Thymus (tissue), 11 donors: Measurements from ENCODE around the gene CLEC10A. TPM values are rescaled to one million over a fixed set of nuclear protein-coding genes. Genes with fewer than 3 reads are reported as not detected.

Experiments
- DNase-seq, 9 donors: peaks; one replicate each; pipeline ENCODE4 v3.0.0-alpha.2; 2013; ENCODE audit warnings: low spot score in 9 of 9, low read depth in 6 of 9, missing footprints in 1 of 9
- H3K27ac ChIP-seq, 2 donors: one replicate each; pipeline ENCODE4 v1.5.1; 2013; ENCODE audit warnings: control low read depth in 1 of 2, low read depth in 1 of 2, low read length in 1 of 2, mild to moderate bottlenecking in 1 of 2, moderate library complexity in 1 of 2
- H3K27me3 ChIP-seq, 2 donors: one replicate each; pipeline ENCODE4 v1.5.1; 2013; ENCODE audit warnings: low read length in 1 of 2; ENCODE audit not compliant: control insufficient read depth in 2 of 2, insufficient read depth in 1 of 2
- H3K36me3 ChIP-seq, 2 donors: one replicate each; pipeline ENCODE4 v1.5.1; 2013; ENCODE audit warnings: low read length in 1 of 2, mild to moderate bottlenecking in 1 of 2, moderate library complexity in 1 of 2; ENCODE audit not compliant: control insufficient read depth in 2 of 2, insufficient read depth in 2 of 2
- H3K4me1 ChIP-seq, 2 donors: one replicate each; pipeline ENCODE4 v1.5.1; 2013; ENCODE audit warnings: low read length in 2 of 2; ENCODE audit not compliant: control insufficient read depth in 2 of 2, insufficient read depth in 2 of 2
- H3K4me3 ChIP-seq, 2 donors: one replicate each; pipeline ENCODE4 v1.5.1; 2013; ENCODE audit warnings: low read length in 2 of 2, control low read depth in 1 of 2, mild to moderate bottlenecking in 1 of 2
- H3K9me3 ChIP-seq, 2 donors: one replicate each; pipeline ENCODE4 v1.5.1; 2013; ENCODE audit warnings: low read length in 1 of 2, mild to moderate bottlenecking in 1 of 2; ENCODE audit not compliant: control insufficient read depth in 2 of 2, insufficient read depth in 1 of 2
- WGBS: extraction: QIAGEN DNeasy Blood & Tissue Kit; methylation state at CpG from one replicate; pipeline ENCODE4 v1.1.7; 2013; 5-methylcytosine and 5-hydroxymethylcytosine counted together
- polyA plus RNA-seq: library from polyadenylated mRNA; stranded (reverse); fragments of 200-250 nt; gene quantifications from one replicate; pipeline ENCODE4 v1.2.3, GENCODE V29; 2013
- total RNA-seq: library from RNA; stranded (reverse); fragments of 120-200 nt; gene quantifications from one replicate; pipeline ENCODE4 v1.2.4, GENCODE V29; 2013
- donor health status: healthy.

The CLEC10A gene
- total and polyA plus RNA-seq, 2 donors, result 8.6 to 11.2 TPM

DNA sequence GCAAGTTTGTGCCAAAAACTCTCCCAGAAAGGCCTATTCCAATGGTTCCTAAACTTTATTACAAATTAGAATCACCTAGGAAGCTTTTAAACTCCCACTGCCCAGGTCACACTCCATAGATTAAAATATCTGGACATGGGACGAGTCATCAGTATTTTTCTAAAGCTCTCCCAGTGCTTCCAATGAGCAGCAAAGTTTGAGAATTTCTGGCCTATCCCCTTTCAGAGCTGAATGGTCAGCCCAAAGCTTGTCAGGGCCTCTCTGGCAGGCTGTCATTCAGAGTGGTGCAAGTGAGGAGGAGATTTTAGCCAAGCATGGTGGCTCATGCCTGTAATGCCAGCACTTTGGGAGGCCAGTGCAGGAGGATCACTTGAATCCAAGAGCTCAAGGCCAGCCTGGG, 54.8 kb downstream of the CLEC10A start:
- H3K4me3 ChIP-seq, result no peak overlapping the region
- no peak overlapping the region for H3K27ac ChIP-seq
- H3K4me1 ChIP-seq, result peaks cover 14 to 43% of the 10 kb centered on the region in 2 donors
- H3K9me3 ChIP-seq, result peaks cover 0 to 11% of the 10 kb centered on the region in 2 donors
- no peaks in the 10 kb centered on the region for H3K36me3 ChIP-seq
- 99% methylated on average over 1 of the region's 1 CpG for WGBS
- no peak for DNase-seq
- peaks cover 30 to 42% of the 10 kb centered on the region in 2 donors for H3K27me3 ChIP-seq

Other genes starting within 250 kb of the CLEC10A start
- 0.05 TPM for gene TEKT1, start 248.5 kb downstream of the CLEC10A start, total RNA-seq
- gene TEKT1, start 248.5 kb downstream of the CLEC10A start, polyA plus RNA-seq, result 0.25 TPM
- gene ALOX12, start 84.2 kb downstream of the CLEC10A start, total RNA-seq, result under 0.01 TPM
- 0.32 TPM for gene ALOX12, start 84.2 kb downstream of the CLEC10A start, polyA plus RNA-seq
- gene RNASEK, start 67.6 kb downstream of the CLEC10A start, total RNA-seq, result 95.2 TPM
- 368 TPM for gene RNASEK, start 67.6 kb downstream of the CLEC10A start, polyA plus RNA-seq
- gene BCL6B, start 57.2 kb downstream of the CLEC10A start, total RNA-seq, result 3.4 TPM
- gene BCL6B, start 57.2 kb downstream of the CLEC10A start, polyA plus RNA-seq, result 2.4 TPM
- gene SLC16A13, start 44.2 kb downstream of the CLEC10A start, total RNA-seq, result 0.42 TPM
- gene SLC16A13, start 44.2 kb downstream of the CLEC10A start, polyA plus RNA-seq, result 2.5 TPM
- 0.52 TPM for gene SLC16A11, start 36.2 kb downstream of the CLEC10A start, total RNA-seq
- gene SLC16A11, start 36.2 kb downstream of the CLEC10A start, polyA plus RNA-seq, result 7.4 TPM
- 0.85 TPM for gene ASGR2, start 34.6 kb upstream of the CLEC10A start, total RNA-seq
- 4.7 TPM for gene ASGR2, start 34.6 kb upstream of the CLEC10A start, polyA plus RNA-seq
- gene ASGR1, start 99.1 kb upstream of the CLEC10A start, total RNA-seq, result 0.90 TPM
- 3.3 TPM for gene ASGR1, start 99.1 kb upstream of the CLEC10A start, polyA plus RNA-seq
- gene DLG4, start 139.6 kb upstream of the CLEC10A start, total RNA-seq, result 8.5 TPM
- gene DLG4, start 139.6 kb upstream of the CLEC10A start, polyA plus RNA-seq, result 15.1 TPM
- 221 TPM for gene ACADVL, start 139.7 kb upstream of the CLEC10A start, total RNA-seq
- gene ACADVL, start 139.7 kb upstream of the CLEC10A start, polyA plus RNA-seq, result 990 TPM
- 21.8 TPM for gene DVL2, start 154.3 kb upstream of the CLEC10A start, total RNA-seq
- 26.6 TPM for gene DVL2, start 154.3 kb upstream of the CLEC10A start, polyA plus RNA-seq
- gene PHF23, start 159.2 kb upstream of the CLEC10A start, total RNA-seq, result 51.6 TPM
- gene PHF23, start 159.2 kb upstream of the CLEC10A start, polyA plus RNA-seq, result 47.5 TPM
- gene GABARAP, start 162.2 kb upstream of the CLEC10A start, total RNA-seq, result 245 TPM
- gene GABARAP, start 162.2 kb upstream of the CLEC10A start, polyA plus RNA-seq, result 846 TPM
- gene CTDNEP1, start 171.5 kb upstream of the CLEC10A start, total RNA-seq, result 19.5 TPM
- 79.7 TPM for gene CTDNEP1, start 171.5 kb upstream of the CLEC10A start, polyA plus RNA-seq
- gene ELP5, start 172.0 kb upstream of the CLEC10A start, total RNA-seq, result 50.7 TPM
- 35.9 TPM for gene ELP5, start 172.0 kb upstream of the CLEC10A start, polyA plus RNA-seq
- 6.3 TPM for gene CLDN7, start 182.2 kb upstream of the CLEC10A start, total RNA-seq
- gene CLDN7, start 182.2 kb upstream of the CLEC10A start, polyA plus RNA-seq, result 34.9 TPM
- gene SLC2A4, start 201.5 kb upstream of the CLEC10A start, total RNA-seq, result 0.19 TPM
- gene SLC2A4, start 201.5 kb upstream of the CLEC10A start, polyA plus RNA-seq, result 1.2 TPM
- 0.66 TPM for gene YBX2, start 214.4 kb upstream of the CLEC10A start, total RNA-seq
- gene YBX2, start 214.4 kb upstream of the CLEC10A start, polyA plus RNA-seq, result 0.48 TPM
- gene EIF5A, start 227.4 kb upstream of the CLEC10A start, total RNA-seq, result 305 TPM
- 324 TPM for gene EIF5A, start 227.4 kb upstream of the CLEC10A start, polyA plus RNA-seq
- gene GPS2, start 235.1 kb upstream of the CLEC10A start, total RNA-seq, result 49.2 TPM
- 71.3 TPM for gene GPS2, start 235.1 kb upstream of the CLEC10A start, polyA plus RNA-seq
- 12.3 TPM for gene NEURL4, start 249.1 kb upstream of the CLEC10A start, total RNA-seq
- gene NEURL4, start 249.1 kb upstream of the CLEC10A start, polyA plus RNA-seq, result 39.6 TPM